Measurements from ENCODE around the gene SP4.

SP4 gene

GRCh38 chr7:21448974-21449373 lies 21.1 kb downstream of the SP4 start:
- no peak for DNase-seq

DNA sequence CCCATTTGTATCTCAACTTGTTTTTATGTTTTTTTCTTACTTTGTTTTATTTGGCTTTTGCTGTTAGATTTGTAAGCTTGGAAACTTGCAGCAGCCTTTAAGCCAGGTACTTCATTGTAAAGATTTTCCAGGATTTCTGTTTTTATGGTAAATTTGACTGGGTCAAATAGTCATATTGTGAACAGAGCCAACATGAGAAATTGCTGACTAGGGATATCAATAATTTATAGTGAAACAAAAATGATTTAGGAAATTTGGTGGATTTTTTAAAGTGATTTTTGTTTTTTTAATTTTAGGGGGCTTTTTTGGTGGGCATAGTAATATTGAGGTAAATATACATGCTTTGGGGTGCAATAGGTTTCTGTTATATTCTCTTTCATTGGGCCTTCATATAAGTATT lies 22.2 kb downstream of the SP4 start:
- no peak for DNase-seq

DNA sequence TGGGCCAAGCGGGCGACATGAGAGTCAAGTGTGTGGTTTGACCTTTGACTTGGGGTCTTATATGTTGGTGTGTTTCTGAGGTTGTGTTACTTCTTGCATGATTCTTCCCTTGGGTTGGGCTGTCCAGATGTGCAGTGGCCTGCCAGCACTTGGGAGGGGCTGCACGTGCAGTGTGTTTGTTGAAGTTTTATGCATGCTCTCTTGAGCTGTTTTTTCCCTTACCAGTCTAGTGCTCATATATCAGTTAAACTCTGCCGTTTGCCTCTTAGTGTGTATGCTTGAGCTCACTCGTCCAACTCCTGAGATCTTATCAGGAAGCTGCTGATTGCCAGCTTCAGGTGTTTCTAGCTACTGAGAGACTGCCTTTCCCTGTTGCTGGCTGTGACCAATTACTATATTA lies 23.1 kb downstream of the SP4 start:
- DNase-seq: no peak

- DNase-seq: no peak
Measured at GRCh38 chr7:21454182-21454581, 26.3 kb downstream of the SP4 start.

DNA sequence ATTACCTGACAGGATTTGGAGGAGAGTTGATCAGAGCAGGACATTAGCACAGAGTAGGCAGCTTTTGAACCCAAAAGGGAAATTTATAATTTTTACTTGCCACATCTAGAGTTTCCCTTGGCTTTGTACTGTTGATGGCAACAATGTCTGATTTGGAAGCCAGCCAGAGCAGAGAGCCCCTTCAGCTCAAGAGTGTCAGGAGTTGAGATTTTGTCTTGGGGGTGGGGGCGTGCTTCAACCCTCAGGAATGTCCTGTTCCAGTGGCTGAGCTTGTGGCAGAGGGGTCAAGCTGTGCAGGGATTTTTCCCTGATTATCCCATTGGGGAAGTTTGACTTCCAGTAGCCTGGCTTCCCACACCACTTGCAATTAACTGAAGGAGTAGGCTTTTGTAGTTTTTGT lies 27.0 kb downstream of the SP4 start:
- no peak for DNase-seq

DNA sequence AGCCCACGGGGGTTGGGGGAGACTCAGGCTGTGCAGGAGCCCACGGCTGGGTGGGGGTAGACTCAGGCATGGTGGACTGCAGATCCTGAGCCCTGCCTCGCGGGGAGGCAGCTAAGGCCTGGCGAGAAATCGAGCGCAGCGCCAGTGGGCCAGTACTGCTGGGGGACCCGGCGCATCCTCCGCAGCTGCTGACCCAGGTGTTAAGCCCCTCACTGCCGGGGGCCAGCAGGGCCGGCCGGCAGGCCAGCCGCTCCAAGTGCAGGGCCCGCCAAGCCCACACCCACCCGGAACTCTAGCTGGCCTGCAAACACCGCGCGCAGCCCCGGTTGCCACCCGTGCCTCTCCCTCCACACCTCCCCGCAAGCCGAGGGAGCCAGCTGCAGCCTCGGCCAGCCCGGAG lies 33.4 kb downstream of the SP4 start:
- no peak for DNase-seq

GRCh38 chr7:21462081-21462480 lies 34.2 kb downstream of the SP4 start:
- DNase-seq: no peak

DNA sequence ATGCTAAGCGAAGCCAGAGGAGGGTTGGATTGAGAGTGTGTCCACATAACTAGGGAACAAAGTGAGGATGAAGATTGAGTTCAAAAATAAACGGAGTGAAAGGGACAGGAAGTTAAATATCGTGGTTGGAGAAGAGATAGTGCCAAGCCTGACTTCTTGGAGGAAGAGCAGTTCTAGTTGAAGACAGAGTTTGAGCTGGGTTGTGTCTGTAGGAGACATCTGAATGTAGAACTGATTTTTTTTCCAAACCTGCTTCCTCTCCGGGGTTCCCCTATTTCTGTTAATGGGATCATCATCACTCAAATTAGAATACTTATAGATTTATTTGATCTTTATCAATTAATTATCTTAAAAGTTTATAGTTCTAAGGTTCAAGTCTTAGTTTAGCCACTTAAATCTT lies 35.6 kb downstream of the SP4 start:
- DNase-seq: no peak

DNA sequence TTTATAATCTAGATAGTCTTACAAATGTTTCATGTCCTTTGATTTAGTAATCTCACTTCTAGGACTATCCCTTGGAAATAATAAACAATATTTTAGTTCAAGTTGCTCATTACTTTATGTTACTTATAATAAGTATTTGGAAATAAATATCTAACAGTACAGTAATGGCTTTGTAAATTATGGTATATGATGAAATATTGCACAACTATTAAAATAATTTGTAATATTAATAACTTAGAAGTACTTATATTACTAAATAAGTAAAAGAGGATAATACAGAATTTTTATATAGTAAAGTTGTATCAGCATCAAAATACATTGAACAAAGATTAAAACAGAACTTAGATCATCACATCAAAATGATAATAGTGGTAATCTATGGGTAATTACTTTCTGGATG lies 41.1 kb downstream of the SP4 start:
- no peak for DNase-seq

GRCh38 chr7:21469894-21470293 lies 42.0 kb downstream of the SP4 start:
- no peak for DNase-seq

DNA sequence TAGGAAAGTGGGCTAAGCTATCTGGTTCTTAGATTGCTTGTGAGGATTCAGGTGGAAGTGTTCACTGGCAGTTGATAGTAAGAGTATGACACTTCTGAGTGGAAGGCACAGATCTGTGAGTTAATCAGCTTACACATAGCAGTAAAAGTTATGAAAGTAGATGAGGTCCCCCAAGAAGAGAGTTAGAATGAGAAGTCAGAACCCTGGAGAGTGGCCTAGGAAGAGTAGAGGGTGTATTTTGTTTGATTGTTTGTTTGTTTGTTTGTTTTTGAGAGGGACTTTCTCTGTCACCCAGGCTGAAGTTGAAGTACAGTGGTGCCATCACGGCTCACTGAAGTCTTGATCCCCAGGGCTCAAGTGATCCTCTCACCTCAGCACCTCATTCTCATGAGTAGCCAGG lies 44.1 kb downstream of the SP4 start:
- no peak for DNase-seq

DNA sequence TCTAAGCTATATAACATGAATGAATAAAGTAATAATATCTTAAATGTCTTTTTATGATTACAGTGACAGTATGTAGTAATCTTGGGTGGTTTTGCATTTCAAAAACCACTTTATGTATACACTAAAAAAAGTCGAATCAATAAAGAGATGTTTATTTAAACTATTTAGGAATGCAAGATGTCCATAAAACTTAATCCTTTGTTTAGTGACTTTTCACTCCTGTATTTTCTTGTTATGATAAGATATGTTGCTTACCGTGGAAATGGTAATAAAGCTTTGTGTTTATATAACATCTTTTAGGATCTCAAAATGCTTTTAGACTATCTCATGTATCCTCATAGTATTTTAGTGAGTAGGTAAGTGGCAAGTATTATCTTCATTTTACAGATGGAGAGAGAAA lies 48.5 kb downstream of the SP4 start:
- DNase-seq: no peak

DNA sequence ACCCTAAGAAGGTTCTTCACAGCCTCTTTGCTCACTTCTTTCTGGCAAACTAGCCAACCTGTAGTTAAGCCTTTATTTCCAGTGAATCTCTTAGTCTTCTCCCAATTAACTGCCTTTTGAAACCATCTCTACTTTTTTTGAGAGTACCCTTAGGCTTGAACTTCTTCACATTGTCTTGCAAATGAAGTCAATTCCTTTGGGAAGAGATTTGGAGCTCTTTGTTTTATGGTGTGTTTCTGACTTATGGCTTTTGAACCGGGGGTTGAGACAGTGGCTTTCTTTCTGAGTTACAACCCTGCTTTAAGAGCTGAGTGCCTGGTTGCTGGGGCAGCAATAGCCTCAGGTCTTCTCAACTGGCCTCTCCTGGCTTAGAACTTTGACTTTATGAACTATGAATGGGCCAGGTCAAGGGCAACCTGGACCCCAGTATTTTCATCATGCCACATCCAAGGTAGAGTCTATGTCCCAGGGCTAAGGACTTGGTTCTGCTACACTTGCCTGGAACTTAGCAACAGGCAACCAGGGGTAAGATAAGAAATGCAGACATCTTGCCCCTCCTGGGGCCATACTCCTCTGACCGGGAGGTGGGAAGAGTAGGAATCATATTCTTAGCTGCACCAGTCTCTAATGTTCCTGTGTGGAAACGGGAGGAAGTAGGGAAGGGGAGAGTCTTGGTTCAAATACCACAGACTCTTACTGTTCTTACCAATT lies 53.0 kb downstream of the SP4 start:
- no peak for DNase-seq

- DNase-seq: no peak
Measured at GRCh38 chr7:21486511-21486910, 58.6 kb downstream of the SP4 start.

GRCh38 chr7:21495731-21496130 lies 67.8 kb downstream of the SP4 start:
- no peak for DNase-seq

GRCh38 chr7:21497072-21497471 lies 69.2 kb downstream of the SP4 start:
- DNase-seq: no peak

DNA sequence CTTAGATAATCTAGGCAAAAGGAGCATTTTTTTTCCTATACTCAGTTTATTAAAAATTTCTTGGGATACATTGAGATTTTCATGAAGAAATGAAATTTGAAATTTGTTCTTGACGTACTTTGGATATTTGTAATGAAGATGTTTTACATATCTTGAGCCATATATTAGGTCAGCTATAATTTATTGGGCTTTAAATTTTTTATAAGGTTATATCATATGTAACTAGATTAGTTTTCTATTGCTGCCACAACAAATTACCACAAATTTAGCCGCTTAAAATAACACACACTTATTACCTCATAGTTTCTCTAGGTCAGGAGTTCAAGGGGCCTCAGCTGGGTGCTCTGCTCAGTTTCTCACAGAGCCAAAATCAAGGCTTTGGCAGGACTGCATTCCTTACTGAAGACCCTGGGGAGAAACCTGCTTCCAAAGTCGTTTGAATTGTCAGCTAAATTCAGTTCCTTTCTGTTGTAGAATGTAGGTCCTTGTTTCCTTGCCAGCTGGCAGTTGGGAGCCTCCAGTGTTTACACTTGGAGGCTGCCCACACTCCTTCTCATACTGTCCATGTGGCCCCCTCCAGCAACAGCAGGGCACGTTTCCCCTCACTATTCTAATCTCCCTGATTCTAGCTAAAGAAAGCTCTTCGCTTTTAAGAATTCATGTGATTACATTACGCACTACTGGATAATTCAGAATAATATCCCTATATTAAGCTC lies 72.4 kb downstream of the SP4 start:
- DNase-seq: no peak

- DNase-seq: no peak
Measured at GRCh38 chr7:21504021-21504420, 76.1 kb downstream of the SP4 start.

- peak; percentile 3 for DNase-seq
Measured at GRCh38 chr7:21507627-21508343, 79.9 kb downstream of the SP4 start.

DNA sequence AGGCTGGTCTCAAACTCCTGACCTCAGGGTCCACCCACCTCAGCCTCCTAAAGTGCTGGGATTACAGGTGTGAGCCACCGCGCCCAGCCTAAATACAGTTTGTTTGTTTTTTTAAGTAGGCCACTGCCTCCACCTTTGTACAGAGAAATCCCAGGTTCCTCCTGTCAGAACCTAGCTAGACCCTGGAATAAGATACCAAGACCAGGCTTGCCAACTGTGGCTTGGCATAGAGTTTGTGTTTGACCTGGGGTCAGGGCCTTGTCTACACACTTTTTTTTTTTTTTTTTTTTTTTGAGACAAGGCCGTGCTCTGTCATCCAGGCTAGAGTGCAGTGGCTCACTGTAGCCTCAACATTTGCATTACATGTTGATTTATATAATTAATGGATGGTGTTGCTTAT lies 80.7 kb downstream of the SP4 start:
- no peak for DNase-seq

GRCh38 chr7:21514062-21514461 lies 86.2 kb downstream of the SP4 start:
- no peak for DNase-seq

- no peak for DNase-seq
Measured at GRCh38 chr7:21524680-21525079, 96.8 kb downstream of the SP4 start.

- no peak for DNase-seq
Measured at GRCh38 chr7:21526007-21526406, 98.1 kb downstream of the SP4 start.

- DNase-seq: no peak
Measured at GRCh38 chr7:21526448-21526847, 98.6 kb downstream of the SP4 start.

Measured in CD4-positive, alpha-beta T cell treated with Interferon gamma for 1 hour (primary cell).